Mesendoderm (in vitro differentiated cells): ENCODE measurements around the gene BANF2.
A peak's percentile ranks its signal among the peaks of the same experiment; 100 is the strongest.

Source experiments
- DNase-seq: peaks from one replicate; pipeline ENCODE4 v3.0.0; 2013
- H2AK5ac ChIP-seq: 2 replicates; pipeline ENCODE4 v1.6.1; 2013; ENCODE audit warnings: low read length, inconsistent platforms
- H2BK120ac ChIP-seq: 2 replicates; pipeline ENCODE4 v1.6.1; 2013; ENCODE audit warnings: low read depth, mild to moderate bottlenecking, low read length, moderate library complexity, mixed read lengths
- H2BK15ac ChIP-seq: replicated peaks from 2 replicates; pipeline ENCODE4 v1.6.1; 2013; ENCODE audit warnings: low read depth, mild to moderate bottlenecking, moderate library complexity
- H2BK5ac ChIP-seq: 2 replicates; pipeline ENCODE4 v1.6.1; 2013; ENCODE audit warnings: low read length, inconsistent platforms
- H3K18ac ChIP-seq: 2 replicates; pipeline ENCODE4 v1.6.1; 2013; ENCODE audit warnings: mild to moderate bottlenecking, low read length, mixed read lengths
- H3K23ac ChIP-seq: one replicate; pipeline ENCODE4 v1.6.1; 2013; ENCODE audit warnings: low read length
- H3K27ac ChIP-seq: 2 replicates; pipeline ENCODE4 v1.5.1; 2013; ENCODE audit warnings: low read depth, mild to moderate bottlenecking, inconsistent platforms, low read length, moderate library complexity
- H3K27me3 ChIP-seq: 2 replicates; pipeline ENCODE4 v1.6.1; 2013; ENCODE audit warnings: low read length, control low read depth, mild to moderate bottlenecking, inconsistent platforms; ENCODE audit not compliant: insufficient read depth, poor library complexity
- H3K36me3 ChIP-seq: 2 replicates; pipeline ENCODE4 v1.6.1; 2013; ENCODE audit warnings: low read length, inconsistent platforms; ENCODE audit not compliant: control insufficient read depth, insufficient read depth
- H3K4ac ChIP-seq: one replicate; pipeline ENCODE4 v1.6.1; 2013; ENCODE audit warnings: low read depth, mild to moderate bottlenecking, low read length, moderate library complexity
- H3K4me1 ChIP-seq: 2 replicates; pipeline ENCODE4 v1.6.1; 2013; ENCODE audit warnings: low read depth, low read length, inconsistent platforms; ENCODE audit not compliant: control insufficient read depth
- H3K4me2 ChIP-seq: 2 replicates; pipeline ENCODE4 v1.6.1; 2013; ENCODE audit warnings: low read length
- H3K4me3 ChIP-seq: 2 replicates; pipeline ENCODE4 v1.5.1; 2013; ENCODE audit warnings: mild to moderate bottlenecking, low read length
- H3K56ac ChIP-seq: one replicate; pipeline ENCODE4 v1.6.1; 2013; ENCODE audit warnings: low read length
- H3K79me1 ChIP-seq: 2 replicates; pipeline ENCODE4 v1.6.1; 2013; ENCODE audit warnings: low read length, inconsistent platforms
- H3K79me2 ChIP-seq: 2 replicates; pipeline ENCODE4 v1.6.1; 2013; ENCODE audit warnings: mild to moderate bottlenecking, low read length; ENCODE audit not compliant: control insufficient read depth, insufficient read depth
- H3K9ac ChIP-seq: 2 replicates; pipeline ENCODE4 v1.6.1; 2013; ENCODE audit warnings: low read length, inconsistent platforms
- H4K5ac ChIP-seq: one replicate; pipeline ENCODE4 v1.6.1; 2013; ENCODE audit warnings: low read length
- H4K8ac ChIP-seq: one replicate; pipeline ENCODE4 v1.6.1; 2013; ENCODE audit warnings: low read depth, mild to moderate bottlenecking, control low read depth, low read length, moderate library complexity
- WGBS: extraction: QIAGEN DNeasy Blood & Tissue Kit; methylation state at CpG from one replicate; pipeline ENCODE4 v1.1.7; 2013; ENCODE audit warnings: low lambda C conversion rate, missing lambda C conversion rate; ENCODE audit not compliant: insufficient coverage; ENCODE audit errors: extremely low coverage; 5-methylcytosine and 5-hydroxymethylcytosine counted together

Gene BANF2

DNA sequence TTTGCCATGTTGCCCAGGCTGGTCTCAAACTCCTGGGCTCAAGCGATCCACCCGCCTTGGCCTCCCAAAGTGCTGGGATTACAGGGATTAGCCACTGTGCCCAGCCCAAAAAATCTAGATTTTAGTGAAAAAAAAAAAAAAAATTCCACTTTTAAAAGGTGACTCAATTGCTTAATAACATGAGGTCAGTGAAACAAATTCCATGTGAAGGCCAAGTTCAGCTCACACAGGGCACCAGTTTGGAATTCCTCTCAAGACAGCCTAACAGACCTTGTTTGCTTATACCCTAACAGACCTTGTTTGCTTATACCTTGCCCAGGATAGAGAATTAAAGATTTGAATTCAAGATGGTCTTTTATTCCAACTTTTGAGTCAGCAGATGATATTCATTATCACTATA is 22.8 kb upstream of the BANF2 start:
- Histone ChIP-seq H3K9ac (no peak overlapping the region), H2BK15ac (no peak overlapping the region), H4K5ac (no peak overlapping the region), H3K79me1 (peaks cover 25% of the 10 kb centered on the region), H3K4me2 (no peak overlapping the region), H3K27me3 (no peaks in the 10 kb centered on the region), H3K4ac (no peak overlapping the region), H4K8ac (no peak overlapping the region), H3K18ac (no peak overlapping the region), H3K27ac (no peak overlapping the region), H3K23ac (no peak overlapping the region), H3K4me1 (peaks cover 5% of the 10 kb centered on the region), H2AK5ac (no peak overlapping the region), H3K4me3 (no peak overlapping the region), H3K56ac (no peak overlapping the region), H3K36me3 (no peaks in the 10 kb centered on the region), H2BK5ac (no peak overlapping the region), H2BK120ac (no peak overlapping the region), H3K79me2 (peaks cover 84% of the 10 kb centered on the region)
- DNase-seq = no peak
- no CpG with 5 or more reads among the region's 2 CpGs for WGBS

DNA sequence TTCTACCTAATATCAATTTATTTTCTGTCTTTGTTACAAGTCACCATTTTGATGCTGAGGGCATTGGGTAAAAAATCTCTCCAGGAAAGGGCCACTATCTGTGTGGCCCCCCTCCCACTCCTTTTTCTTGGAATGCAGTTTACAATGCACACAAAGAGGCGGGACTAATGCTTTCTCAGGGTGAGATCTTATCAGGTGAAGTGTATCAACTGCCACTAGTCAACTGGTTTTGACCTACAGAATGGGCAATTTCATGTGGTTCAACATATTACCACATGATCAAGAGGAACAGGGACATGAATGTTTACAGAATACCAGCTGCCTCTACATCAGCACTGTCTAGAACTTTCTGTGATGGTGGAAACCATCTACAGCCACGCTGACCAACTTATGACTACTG is 21.5 kb upstream of the BANF2 start:
- DNase-seq = no peak
- H3K79me1 ChIP-seq = peaks cover 23% of the 10 kb centered on the region
- no CpG with 5 or more reads among the region's 2 CpGs for WGBS
- H3K56ac ChIP-seq = no peak overlapping the region
- no peak overlapping the region for H3K4me2 ChIP-seq
- no peak overlapping the region for H2BK5ac ChIP-seq
- H3K27ac ChIP-seq = no peak overlapping the region
- H3K4ac ChIP-seq = no peak overlapping the region
- H2BK120ac ChIP-seq = no peak overlapping the region
- no peak overlapping the region for H3K23ac ChIP-seq
- H4K5ac ChIP-seq = no peak overlapping the region
- no peak overlapping the region for H3K18ac ChIP-seq
- H4K8ac ChIP-seq = no peak overlapping the region
- no peak overlapping the region for H3K4me3 ChIP-seq
- H3K9ac ChIP-seq = no peak overlapping the region
- H3K27me3 ChIP-seq = no peaks in the 10 kb centered on the region
- no peak overlapping the region for H2AK5ac ChIP-seq
- H3K79me2 ChIP-seq = peaks cover 71% of the 10 kb centered on the region
- no peak overlapping the region for H2BK15ac ChIP-seq
- peaks cover 7% of the 10 kb centered on the region for H3K4me1 ChIP-seq
- H3K36me3 ChIP-seq = no peaks in the 10 kb centered on the region

DNA sequence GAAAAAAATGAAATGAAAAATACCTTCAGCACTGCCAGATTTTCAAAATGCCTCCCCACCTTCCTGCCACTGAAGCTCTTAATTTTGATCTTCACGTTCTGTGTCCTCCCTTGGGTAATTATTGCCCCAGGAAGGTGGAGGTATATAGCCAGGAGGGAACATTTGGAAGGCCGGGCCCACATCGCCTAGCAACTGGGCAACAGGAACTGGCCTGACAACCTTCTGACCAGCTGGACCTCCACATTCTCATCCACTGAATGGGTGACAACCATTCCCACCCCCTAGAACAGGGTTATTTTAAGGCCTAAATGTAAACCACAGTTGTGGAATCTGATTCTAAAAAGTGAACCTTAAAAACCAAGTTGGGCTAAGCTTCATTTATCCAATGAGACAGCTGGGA is 20.9 kb upstream of the BANF2 start:
- no peak overlapping the region for H3K4me2 ChIP-seq
- H3K18ac ChIP-seq = no peak overlapping the region
- no peak overlapping the region for H3K23ac ChIP-seq
- H3K4me1 ChIP-seq = peaks cover 7% of the 10 kb centered on the region
- no peak overlapping the region for H3K9ac ChIP-seq
- no peak overlapping the region for H3K4ac ChIP-seq
- WGBS = no CpG with 5 or more reads among the region's 3 CpGs
- H2BK120ac ChIP-seq = no peak overlapping the region
- no peak overlapping the region for H2AK5ac ChIP-seq
- no peaks in the 10 kb centered on the region for H3K36me3 ChIP-seq
- no peak for DNase-seq
- H3K79me1 ChIP-seq = peaks cover 23% of the 10 kb centered on the region
- no peak overlapping the region for H3K27ac ChIP-seq
- peaks cover 68% of the 10 kb centered on the region for H3K79me2 ChIP-seq
- H4K8ac ChIP-seq = no peak overlapping the region
- no peaks in the 10 kb centered on the region for H3K27me3 ChIP-seq
- H2BK5ac ChIP-seq = no peak overlapping the region
- no peak overlapping the region for H3K4me3 ChIP-seq
- H2BK15ac ChIP-seq = no peak overlapping the region
- no peak overlapping the region for H4K5ac ChIP-seq
- H3K56ac ChIP-seq = no peak overlapping the region

DNA sequence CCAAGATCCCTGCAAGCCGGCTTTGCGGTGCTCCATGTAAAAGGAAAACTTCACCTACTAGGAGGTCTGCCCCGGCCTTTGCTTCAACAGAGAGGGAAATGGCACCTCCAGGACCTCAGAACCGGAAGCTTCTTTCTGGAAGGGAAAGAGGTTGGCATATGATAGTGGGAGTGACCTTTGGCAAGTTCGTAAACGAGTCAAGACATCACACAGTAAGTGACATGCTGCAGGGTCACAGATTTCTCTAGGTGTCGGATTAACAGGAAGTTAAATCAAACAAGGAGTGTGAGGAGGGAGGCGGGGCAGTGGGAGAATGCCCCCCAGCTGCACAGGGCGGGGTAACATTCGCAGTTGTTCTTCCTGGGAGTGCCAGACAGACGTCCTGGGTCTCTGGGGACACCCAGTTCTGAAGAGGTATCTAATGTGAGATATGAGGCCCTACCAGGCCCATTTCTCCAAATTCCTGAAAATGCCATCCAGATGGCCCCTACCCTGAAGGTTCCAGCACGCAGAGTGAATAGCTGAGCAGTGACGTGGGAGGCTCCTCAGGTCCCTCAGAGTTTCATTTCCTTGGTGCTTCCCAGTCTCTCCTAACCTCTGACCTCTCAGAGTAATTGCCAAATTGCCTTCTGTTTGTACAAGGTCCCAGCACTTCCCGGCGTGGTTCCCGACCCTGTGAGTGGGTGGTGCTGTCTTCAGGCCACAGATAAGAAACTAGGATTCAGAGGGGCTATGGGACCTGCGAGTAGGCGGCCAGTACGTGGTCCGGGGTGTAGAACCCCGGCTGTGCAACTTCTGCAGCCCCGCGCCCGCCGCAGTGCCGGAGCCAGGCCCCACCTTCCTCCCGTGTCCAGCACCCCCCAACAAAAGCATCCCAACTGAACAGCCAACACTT is 19.6 kb upstream of the BANF2 start:
- peak overlapping the region; percentile 96 for H3K18ac ChIP-seq
- H2AK5ac ChIP-seq = no peak overlapping the region
- H4K8ac ChIP-seq = no peak overlapping the region
- peak overlapping the region; percentile 95 for H3K27ac ChIP-seq
- peak; percentile 94 for DNase-seq
- peaks cover 55% of the 10 kb centered on the region for H3K79me2 ChIP-seq
- no peaks in the 10 kb centered on the region for H3K27me3 ChIP-seq
- peaks cover 17% of the 10 kb centered on the region for H3K79me1 ChIP-seq
- H3K56ac ChIP-seq = peak overlapping the region; percentile 96
- H3K9ac ChIP-seq = peak overlapping the region; percentile 94
- H3K23ac ChIP-seq = peak overlapping the region; percentile 80
- H3K4me1 ChIP-seq = peaks cover 7% of the 10 kb centered on the region
- peak overlapping the region; percentile 66 for H2BK120ac ChIP-seq
- H3K36me3 ChIP-seq = no peaks in the 10 kb centered on the region
- H2BK5ac ChIP-seq = peak overlapping the region; percentile 78
- peak overlapping the region; percentile 86 for H3K4me3 ChIP-seq
- no CpG with 5 or more reads among the region's 27 CpGs for WGBS
- H3K4ac ChIP-seq = peak overlapping the region; percentile 98
- no peak overlapping the region for H2BK15ac ChIP-seq
- no peak overlapping the region for H4K5ac ChIP-seq
- peak overlapping the region; percentile 97 for H3K4me2 ChIP-seq

DNA sequence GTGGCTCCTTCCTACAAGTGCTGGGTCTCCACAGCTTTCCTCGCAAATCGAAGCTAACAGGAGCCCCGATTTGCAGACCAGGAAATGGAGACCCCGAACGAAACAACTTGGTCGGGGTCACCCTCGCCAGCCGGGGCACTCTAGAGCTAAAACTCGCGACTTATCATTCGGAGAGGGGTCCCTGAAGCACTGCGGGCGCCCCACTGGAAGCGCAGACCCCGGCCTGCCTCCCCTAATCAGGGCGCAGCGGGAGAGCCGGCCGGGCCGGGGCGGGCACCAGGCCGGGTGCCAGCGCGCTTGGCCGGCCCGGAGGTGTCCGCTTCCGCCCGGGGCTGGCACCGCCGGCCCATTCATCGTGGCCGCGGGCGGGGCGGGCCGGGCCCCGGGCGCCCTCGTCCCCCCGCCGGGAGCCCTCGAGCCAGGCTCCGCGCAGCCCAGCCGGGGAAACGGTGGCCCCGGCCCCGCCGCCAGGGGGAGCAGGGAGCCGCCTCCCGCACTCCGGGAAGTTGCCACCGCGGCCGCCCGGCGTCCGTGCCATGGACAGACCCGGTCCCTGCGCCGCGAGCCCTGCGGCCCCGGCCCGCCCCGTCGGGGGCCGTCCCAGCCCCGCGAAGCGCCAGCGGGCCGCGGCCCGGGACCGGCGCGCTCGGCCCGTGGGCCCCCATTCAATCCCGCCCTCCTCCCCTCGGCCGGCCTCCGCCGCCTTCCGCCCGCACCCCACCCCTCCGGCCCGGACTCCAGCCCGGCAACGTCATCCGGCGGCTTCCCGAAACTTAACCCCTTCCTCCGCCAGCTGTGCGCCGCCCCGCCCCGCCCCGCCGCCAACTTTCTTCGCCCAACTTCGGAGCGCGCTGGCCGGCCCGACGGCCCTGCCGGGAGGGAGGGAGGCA is 18.7 kb upstream of the BANF2 start:
- peak overlapping the region; percentile 86 for H3K4me3 ChIP-seq
- peak overlapping the region; percentile 78 for H2BK5ac ChIP-seq
- peak overlapping the region; percentile 94 for H3K9ac ChIP-seq
- peak overlapping the region; percentile 80 for H3K23ac ChIP-seq
- H3K18ac ChIP-seq = peak overlapping the region; percentile 96
- no peak overlapping the region for H4K5ac ChIP-seq
- H2AK5ac ChIP-seq = no peak overlapping the region
- peaks cover 9% of the 10 kb centered on the region for H3K79me1 ChIP-seq
- no CpG with 5 or more reads among the region's 110 CpGs for WGBS
- H3K36me3 ChIP-seq = no peaks in the 10 kb centered on the region
- H3K27me3 ChIP-seq = no peaks in the 10 kb centered on the region
- peak overlapping the region; percentile 97 for H3K4me2 ChIP-seq
- no peak overlapping the region for H2BK15ac ChIP-seq
- DNase-seq = peak; percentile 80
- peaks cover 7% of the 10 kb centered on the region for H3K4me1 ChIP-seq
- H2BK120ac ChIP-seq = peak overlapping the region; percentile 46
- peak overlapping the region; percentile 98 for H3K4ac ChIP-seq
- H3K56ac ChIP-seq = peak overlapping the region; percentile 96
- peaks cover 46% of the 10 kb centered on the region for H3K79me2 ChIP-seq
- no peak overlapping the region for H4K8ac ChIP-seq
- H3K27ac ChIP-seq = peak overlapping the region; percentile 95
